ENCODE data around the gene CALD1.

CALD1 gene

DNA sequence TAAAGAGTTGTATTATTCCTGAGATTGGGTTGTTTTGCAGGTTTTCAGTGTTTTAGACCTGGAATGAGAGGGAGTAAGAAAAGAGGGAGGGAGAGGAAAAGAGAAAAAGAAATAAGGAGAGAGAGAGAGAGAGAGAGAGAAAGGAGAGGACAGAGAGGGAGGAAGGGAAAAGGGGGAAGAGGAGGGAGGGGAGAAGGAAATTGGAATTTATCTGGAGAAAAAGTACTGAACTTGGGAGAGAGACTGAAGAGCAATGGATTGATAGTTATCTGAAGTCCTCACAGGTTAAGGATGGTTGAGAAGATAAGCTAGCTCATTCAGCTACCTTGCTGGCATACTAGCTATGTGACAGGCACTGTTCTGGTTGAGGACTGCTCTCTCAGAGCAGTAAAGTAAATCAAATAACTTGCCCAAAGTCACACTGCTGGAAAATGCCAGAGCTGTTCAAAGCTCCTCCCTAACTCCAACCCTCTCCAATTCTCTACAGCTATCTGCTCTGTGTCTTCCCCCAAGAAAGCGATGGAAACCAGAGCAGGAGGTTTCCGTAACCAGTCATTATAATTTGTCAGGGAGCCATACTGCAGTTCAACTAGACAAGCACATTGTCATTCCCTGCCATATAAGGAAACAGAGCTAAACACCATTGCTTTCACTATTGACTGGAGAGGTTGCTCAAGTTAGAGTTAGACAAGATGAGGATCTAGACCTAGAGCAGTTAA lies 10.7 kb downstream of the CALD1 start:
- DNase-seq, result no peak

DNA sequence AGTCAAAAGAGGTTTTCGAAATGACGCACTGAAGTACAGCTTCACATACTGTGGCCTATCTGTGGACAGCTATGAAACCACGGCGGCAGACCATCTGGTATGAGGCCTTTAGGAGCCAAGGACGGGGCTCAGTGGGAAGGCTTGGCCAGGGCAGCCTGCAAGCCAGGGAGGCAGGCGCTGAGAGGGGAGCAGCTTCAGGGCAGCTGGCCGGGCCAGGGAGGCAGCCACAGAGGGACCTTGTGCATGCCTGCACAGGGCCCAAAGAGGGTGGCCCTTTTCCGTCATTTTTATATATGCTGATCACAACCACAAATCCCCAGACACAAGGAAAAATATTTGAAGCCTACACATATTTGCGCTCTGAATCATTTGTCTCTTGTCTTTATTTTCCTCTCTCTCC lies 13.5 kb downstream of the CALD1 start:
- DNase-seq, result no peak

- no peak for DNase-seq
Measured at GRCh38 chr7:134795231-134795630, 15.8 kb downstream of the CALD1 start.

DNA sequence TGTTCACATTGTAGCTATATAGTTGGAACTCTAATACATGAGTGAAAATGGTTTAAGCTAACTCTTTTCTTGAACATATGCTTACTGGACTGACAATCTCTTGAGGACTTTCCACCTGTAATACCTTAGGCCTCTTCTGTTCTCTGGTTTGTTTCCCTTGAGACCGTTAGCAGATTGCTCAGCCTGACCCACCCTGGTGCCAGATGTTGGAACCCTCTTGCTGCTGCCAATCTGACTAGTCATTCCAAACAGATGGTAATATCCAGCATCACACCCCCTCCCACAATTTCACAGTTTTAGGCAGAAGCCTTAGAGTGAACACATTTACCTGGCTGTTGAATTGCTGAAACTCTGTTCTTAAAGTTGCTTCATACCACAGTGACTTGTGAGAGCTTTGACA lies 18.7 kb downstream of the CALD1 start:
- no peak for DNase-seq

- DNase-seq, result no peak
Measured at GRCh38 chr7:134799377-134799776, 19.9 kb downstream of the CALD1 start.

DNA sequence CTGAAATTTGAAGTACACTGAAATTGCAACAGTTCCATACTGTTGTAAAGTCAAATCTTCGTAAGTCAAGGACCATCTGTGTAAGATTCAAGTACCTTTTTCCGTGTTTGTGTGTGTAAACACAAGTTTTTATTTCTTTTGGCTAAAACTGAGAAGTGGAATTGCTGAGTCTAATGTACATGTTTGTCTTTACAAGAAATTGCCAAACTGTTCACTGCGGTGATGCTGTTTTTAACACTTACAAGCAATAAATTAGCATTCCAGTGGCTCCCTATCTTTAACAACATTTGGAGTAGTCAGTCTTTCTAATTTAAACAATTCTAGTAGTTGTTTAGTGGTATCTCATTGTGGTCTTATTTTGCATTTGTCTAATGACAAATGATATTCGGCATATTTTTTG lies 23.3 kb downstream of the CALD1 start:
- no peak for DNase-seq

DNA sequence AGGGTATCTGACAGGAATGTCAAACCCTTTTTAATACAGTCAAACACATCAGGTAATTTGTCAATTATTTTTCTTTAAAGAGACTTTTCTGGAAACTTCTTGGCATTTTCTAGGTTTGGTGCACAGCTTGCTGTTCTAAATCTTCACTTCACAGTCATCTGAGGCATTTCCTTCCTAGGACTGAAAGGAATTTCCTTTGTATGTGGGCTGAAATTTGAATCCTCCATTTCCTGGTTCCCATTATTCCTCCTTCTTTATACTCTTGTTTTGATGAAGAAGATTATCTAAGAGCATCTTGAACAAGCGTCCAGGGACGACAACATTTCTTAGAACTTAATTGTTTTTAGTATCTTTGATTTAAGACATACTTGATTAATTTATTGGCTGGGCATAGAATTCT lies 24.9 kb downstream of the CALD1 start:
- no peak for DNase-seq

DNA sequence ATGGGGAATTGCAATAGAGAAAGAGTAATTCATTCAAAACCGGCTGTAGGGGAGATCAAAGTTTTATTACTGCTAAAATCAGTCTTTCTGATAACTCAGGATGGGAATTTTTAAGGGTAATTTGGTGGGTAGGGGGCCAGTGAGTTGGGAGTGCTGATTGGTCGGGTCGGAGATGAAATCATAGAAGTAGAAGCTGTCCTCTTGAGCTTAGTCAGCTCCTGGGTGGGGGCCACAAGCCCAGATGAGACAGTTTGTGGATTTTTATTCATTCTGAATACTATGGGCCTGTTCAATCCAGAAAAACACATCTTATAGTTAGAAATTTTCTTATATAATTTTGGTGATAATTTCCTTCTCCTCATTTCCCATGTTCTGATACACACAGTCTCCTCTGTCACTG lies 25.4 kb downstream of the CALD1 start:
- no peak for DNase-seq

DNA sequence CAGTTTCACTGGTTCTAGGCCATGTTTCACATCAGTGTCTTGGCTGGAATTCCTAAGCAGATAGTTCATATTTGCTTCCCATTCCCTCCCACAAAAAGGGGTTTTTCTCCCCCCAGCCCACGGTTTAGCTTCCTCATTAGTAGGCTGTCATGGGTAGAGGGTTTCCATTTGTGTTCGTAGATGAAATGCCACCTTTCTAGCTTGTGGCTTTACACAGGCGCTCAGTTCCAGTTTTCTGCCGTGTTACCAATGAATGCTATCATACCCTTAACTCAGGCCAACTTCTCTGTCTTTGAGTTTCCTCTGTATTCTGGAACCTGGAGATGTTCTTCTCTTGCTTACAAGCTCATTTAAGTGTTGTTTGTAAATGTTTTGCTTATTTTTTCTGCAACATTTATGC lies 26.8 kb downstream of the CALD1 start:
- no peak for DNase-seq

- DNase-seq, result no peak
Measured at GRCh38 chr7:134809616-134810015, 30.2 kb downstream of the CALD1 start.

DNA sequence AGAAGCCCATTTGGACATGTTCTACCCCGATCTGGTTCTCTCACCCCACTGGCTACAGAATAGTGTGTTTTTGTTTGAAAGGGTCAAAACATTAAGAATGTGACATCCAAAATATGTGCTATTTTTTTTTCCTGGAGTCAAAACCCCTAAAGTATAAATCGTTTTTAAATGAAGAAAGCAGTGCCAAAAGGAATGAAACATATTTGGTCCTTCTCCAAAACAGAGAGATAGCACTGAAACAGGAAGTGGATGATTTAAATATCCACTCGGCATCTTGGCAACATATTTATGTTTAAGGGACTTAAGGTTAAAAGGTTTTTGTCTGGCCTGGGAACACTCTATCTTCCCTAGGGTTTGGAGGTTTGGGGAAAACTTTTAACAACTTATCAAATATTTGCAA lies 32.3 kb downstream of the CALD1 start:
- DNase-seq, result no peak

DNA sequence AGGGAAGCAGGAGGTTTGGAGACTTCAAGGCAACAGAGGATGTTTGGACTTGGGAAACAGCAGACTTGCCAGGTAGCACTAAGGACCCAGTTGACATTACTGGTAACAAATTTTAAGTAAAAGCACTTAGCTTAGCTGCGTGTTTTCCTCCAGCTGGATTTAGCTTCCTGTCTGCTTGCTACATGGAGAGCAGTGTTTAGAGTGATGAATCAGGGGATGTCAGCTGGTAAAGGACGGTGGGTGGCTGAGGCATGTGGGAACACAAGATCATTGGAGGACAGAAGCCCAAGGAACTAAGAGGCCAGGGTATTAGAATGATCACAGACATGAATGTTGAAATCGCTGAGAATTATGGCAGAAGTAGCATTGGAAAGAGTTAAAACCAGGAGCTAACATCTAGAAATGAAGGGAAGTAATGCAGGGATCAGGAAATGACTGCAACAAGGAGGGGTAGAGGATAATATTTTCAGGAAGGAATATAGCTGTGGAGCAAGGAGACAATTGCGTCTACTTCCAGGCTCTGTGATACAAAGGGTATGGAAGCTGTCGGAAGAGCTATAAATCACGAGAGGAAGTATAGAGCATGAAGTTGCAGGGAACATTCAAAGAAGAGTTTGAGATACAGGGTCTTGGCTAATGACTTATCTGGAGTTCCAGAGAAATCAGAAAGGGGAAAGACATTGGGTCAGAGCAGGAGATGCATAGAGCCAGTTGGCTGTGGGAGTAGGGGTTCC lies 34.4 kb downstream of the CALD1 start:
- DNase-seq, result no peak

- no peak for DNase-seq
Measured at GRCh38 chr7:134814730-134815364, 35.4 kb downstream of the CALD1 start.

GRCh38 chr7:134818613-134819345 lies 39.3 kb downstream of the CALD1 start:
- no peak for DNase-seq

DNA sequence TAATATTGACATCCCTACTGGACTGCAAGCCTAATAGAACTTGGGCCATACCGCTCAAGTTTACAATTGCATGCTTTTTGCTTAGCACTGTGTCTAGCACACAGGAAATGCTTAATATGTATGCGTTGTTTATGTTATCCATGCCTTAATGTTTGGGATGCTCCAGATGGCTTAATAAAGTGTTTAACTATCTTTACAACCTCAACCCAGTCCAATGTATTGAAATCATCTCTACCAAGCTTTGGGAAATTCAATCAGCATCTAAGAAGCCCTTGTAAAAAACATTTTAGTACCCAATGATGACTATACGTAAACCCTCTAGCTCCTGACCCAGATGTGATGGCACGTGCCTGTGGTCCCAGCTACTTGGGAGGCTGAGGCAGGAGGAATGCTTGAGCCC lies 40.0 kb downstream of the CALD1 start:
- DNase-seq, result no peak

DNA sequence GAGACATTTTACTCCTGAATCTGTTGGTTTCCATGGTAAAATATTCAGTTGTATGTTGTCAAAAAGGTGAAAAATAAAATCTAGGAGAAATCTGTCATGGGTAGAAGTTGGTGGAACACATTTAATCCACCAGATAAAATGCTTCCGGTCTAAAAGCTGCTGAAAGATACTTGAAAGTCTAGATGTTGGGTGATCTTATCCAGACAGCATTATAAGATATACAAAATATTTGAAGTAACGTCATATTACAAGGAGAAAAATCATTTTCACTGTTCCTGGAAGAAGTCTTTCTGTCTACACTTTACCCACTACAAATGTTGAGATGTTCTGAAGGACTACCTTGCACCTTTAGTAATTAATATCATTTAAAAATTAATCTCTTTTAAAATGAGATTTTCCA lies 40.9 kb downstream of the CALD1 start:
- DNase-seq, result no peak

DNA sequence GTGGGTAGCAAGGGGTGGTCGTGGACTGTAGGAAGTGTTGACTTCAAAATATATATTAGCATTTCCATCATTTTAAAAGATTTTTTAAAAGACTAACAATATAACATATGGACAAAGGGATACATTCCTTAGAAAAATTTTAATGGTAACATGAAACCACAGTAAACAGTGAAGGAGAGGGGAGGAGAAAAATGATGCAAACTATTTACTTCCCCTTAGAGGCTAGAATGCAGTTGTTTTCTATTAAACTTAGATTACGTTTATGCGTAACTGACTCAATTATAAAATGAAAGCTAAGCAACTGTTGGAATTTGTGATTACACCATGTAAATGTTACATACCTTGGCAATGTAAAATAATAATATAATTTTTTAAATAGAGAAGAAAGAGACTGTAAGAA lies 41.3 kb downstream of the CALD1 start:
- DNase-seq, result no peak

GRCh38 chr7:134823400-134823799 lies 44.0 kb downstream of the CALD1 start:
- no peak for DNase-seq

GRCh38 chr7:134825666-134826065 lies 46.2 kb downstream of the CALD1 start:
- no peak for DNase-seq

- DNase-seq, result no peak
Measured at GRCh38 chr7:134826105-134826504, 46.7 kb downstream of the CALD1 start.

DNA sequence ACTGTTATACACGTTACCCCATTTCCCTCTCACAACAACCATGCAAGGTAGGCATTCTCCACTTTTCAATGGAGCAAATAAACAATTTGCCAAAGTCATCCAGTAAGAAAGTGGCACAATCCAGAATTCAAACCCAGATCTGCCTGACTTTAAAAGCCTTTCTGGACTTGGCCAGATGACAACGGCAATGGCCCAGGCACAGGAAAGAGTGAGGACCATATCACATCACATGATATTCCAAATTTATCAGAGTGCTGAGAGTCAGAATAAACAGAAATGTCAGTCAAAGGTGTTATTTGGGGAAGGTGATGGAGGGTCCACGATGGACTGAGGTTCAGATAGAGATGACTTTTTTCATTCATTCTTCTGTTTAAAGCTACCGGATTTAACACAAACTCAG lies 48.0 kb downstream of the CALD1 start:
- no peak for DNase-seq

DNA sequence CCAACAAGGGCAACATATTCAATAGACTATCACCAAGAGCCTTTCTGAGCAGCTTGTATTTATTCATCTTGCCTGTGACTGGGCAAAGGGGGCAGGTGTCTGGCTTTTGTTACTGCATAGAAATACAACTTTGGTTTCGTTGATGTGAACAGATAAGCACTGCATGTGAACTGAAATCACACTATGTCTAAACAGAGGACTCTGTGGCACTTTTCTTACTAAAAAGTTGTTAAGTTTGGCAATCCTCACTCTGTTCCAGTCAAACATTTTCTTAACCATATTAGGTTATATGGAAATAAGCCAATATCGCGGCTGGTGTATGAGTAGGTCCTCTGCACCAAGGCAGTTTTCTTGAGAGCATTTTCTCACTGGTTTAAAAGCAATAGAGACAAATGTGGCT lies 48.5 kb downstream of the CALD1 start:
- no peak for DNase-seq

DNA sequence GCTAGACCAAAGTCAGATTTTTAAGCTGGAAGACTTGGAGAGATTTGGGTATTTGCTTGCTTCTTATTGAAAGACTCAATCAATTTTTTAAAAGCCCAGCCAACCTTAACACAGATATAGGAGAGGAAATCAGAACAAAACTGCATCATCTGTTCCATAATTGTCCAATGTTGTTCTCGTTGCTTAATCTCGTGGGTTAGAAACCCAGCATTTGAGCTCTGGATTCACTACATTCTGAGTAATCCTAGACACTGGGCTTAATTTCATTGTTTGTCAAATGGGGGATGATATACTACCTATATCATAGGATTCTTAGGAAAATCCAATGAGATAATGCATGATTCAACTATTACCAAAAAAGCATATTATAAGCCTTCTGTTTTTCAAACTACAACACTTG lies 48.9 kb downstream of the CALD1 start:
- DNase-seq, result no peak

Measured in NCI-H1048 (cell line).